Hepatocyte (in vitro differentiated cells): ENCODE data around the gene NAA80.
"Not testable (repeated sequence)": the region's sequence is repeated elsewhere in the genome, so short reads cannot be mapped to it uniquely, and the experiment has no call there.

Source experiments
- EZH2 ChIP-seq: fragments of 200-600 bp; sonication (generic); IDR thresholded peaks from 2 replicates; pipeline ENCODE4 v1.6.1; 2016; ENCODE audit warnings: antibody characterized with exemption, mild to moderate bottlenecking, borderline replicate concordance
- TF ChIP-seq, protein P1 (sequence below): fragments of 200-600 bp; sonication (generic); IDR thresholded peaks from 2 replicates; pipeline ENCODE4 v1.5.1; 2016; ENCODE audit warnings: antibody characterized with exemption, mild to moderate bottlenecking; ENCODE audit not compliant: poor library complexity

DNA sequence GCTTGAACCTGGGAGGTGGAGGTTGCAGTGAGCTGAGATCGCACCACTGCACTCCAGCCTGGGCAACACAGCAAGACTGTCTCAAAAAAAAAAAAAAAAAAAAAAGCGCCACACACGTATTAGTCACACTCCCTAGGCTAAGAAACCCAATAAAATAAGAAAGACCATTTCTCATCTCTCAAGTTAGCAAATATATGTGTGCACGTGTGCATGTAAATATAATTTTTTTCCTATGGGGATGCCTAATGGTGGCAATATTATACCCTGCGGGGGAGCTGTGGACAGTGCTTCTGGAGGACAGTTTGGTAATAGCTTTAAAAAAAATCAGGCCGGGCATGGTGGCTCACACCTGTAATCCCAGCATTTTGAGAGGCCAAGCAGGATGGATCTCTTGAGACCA is 15.1 kb downstream of the NAA80 start:
- TF ChIP-seq, protein P1, sequence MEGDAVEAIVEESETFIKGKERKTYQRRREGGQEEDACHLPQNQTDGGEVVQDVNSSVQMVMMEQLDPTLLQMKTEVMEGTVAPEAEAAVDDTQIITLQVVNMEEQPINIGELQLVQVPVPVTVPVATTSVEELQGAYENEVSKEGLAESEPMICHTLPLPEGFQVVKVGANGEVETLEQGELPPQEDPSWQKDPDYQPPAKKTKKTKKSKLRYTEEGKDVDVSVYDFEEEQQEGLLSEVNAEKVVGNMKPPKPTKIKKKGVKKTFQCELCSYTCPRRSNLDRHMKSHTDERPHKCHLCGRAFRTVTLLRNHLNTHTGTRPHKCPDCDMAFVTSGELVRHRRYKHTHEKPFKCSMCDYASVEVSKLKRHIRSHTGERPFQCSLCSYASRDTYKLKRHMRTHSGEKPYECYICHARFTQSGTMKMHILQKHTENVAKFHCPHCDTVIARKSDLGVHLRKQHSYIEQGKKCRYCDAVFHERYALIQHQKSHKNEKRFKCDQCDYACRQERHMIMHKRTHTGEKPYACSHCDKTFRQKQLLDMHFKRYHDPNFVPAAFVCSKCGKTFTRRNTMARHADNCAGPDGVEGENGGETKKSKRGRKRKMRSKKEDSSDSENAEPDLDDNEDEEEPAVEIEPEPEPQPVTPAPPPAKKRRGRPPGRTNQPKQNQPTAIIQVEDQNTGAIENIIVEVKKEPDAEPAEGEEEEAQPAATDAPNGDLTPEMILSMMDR = not testable (repeated sequence)
- TF ChIP-seq EZH2 = not testable (repeated sequence)
